Natural killer cell (primary cell): ENCODE data around the gene TMED6. TPM values are rescaled to one million over a fixed set of nuclear protein-coding genes. Genes with fewer than 3 reads are reported as not detected.

Source experiments
- ATAC-seq, 3 donors: fragments of 150-1000 bp in 2 of 3; fragments of 200-7000 bp in 1 of 3; cut with Tn5 transposase; 1 replicate in 1 of 3; 2 replicates in 2 of 3; pipeline ENCODE4 v1.10.0; 2021; ENCODE audit warnings: mild to moderate bottlenecking in 2 of 3, moderate library complexity in 2 of 3
- DNase-seq, 2 donors: peaks; one replicate each; pipeline versions ENCODE4 v3.0.0 to v3.0.0-alpha.2; 2013 to 2021; ENCODE audit warnings: mixed read lengths in 1 of 2
- H3K27ac ChIP-seq: one replicate; pipeline ENCODE4 v1.5.1; 2013; ENCODE audit warnings: mild to moderate bottlenecking, low read length
- H3K27me3 ChIP-seq: one replicate; pipeline ENCODE4 v1.6.1; 2013; ENCODE audit warnings: low read length; ENCODE audit not compliant: control insufficient read depth, insufficient read depth
- H3K36me3 ChIP-seq: one replicate; pipeline ENCODE4 v1.6.1; 2013; ENCODE audit warnings: low read length; ENCODE audit not compliant: control insufficient read depth, insufficient read depth
- H3K4me1 ChIP-seq: one replicate; pipeline ENCODE4 v1.6.1; 2013; ENCODE audit warnings: low read length; ENCODE audit not compliant: control insufficient read depth, insufficient read depth
- H3K4me3 ChIP-seq: one replicate; pipeline ENCODE4 v1.5.1; 2013; ENCODE audit warnings: low read length
- H3K9me3 ChIP-seq: one replicate; pipeline ENCODE4 v1.6.1; 2013; ENCODE audit warnings: low read length; ENCODE audit not compliant: control insufficient read depth, insufficient read depth
- H3K27ac Mint-ChIP-seq, 2 donors: one replicate each; pipeline ENCODE4 v1.8.0; 2022; ENCODE audit warnings: mild to moderate bottlenecking in 2 of 2, mixed read lengths in 2 of 2, moderate library complexity in 1 of 2
- H3K27me3 Mint-ChIP-seq, 2 donors: one replicate each; pipeline ENCODE4 v1.8.0; 2022; ENCODE audit warnings: low read depth in 2 of 2, mixed read lengths in 2 of 2
- H3K36me3 Mint-ChIP-seq: one replicate; pipeline ENCODE4 v1.8.0; 2022; ENCODE audit warnings: mixed read lengths
- H3K4me1 Mint-ChIP-seq, 2 donors: one replicate each; pipeline ENCODE4 v1.8.0; 2022; ENCODE audit warnings: mixed read lengths in 2 of 2
- H3K4me3 Mint-ChIP-seq: one replicate; pipeline ENCODE4 v1.8.0; 2022; ENCODE audit warnings: mild to moderate bottlenecking, moderate library complexity, mixed read lengths
- H3K9me3 Mint-ChIP-seq, 2 donors: one replicate each; pipeline ENCODE4 v1.8.0; 2022; ENCODE audit warnings: mixed read lengths in 2 of 2
- CTCF ChIP-seq: fragments of 200-600 bp; IDR thresholded peaks from one replicate; pipeline ENCODE4 v1.8.0; 2022; ENCODE audit warnings: antibody characterized with exemption
- WGBS: methylation state at CpG from one replicate; pipeline ENCODE4 v1.1.7; 2013; ENCODE audit warnings: missing lambda C conversion rate; ENCODE audit not compliant: insufficient coverage; 5-methylcytosine and 5-hydroxymethylcytosine counted together
- intact Hi-C: fragments of 100-400 bp; cut with micrococcal nuclease; formaldehyde crosslinking; loops from one replicate; pipeline ENCODE4 v1.14.2; 2022
- total RNA-seq, 4 donors: library from RNA; stranded (reverse); fragments of 120-200 nt in 1 of 4; gene quantifications; one replicate each; pipeline versions ENCODE4 v1.2.3 to v1.2.4, GENCODE V29; 2013 to 2022

Gene TMED6
- total RNA-seq, 3 donors from 2014 or later (not counting 1 experiment from before 2014, with no cell fraction given): 1.4 to 1.8 (median 1.6) TPM

- WGBS: 96% methylated on average over 7 of the region's 7 CpGs
- no peaks in the 10 kb centered on the region for H3K4me1 ChIP-seq
- no peak for TF ChIP-seq CTCF
- Mint-ChIP-seq H3K4me1 (peaks cover 7 to 21% of the 10 kb centered on the region in 2 donors), H3K4me3 (no peak overlapping the region), H3K36me3 (peaks cover 6% of the 10 kb centered on the region), H3K9me3 (no peaks in the 10 kb centered on the region), H3K27ac (no peak overlapping the region), H3K27me3 (no peaks in the 10 kb centered on the region)
- no peaks in the 10 kb centered on the region for H3K9me3 ChIP-seq
- H3K4me3 ChIP-seq: no peak overlapping the region
- no peak for ATAC-seq
- H3K27me3 ChIP-seq: no peaks in the 10 kb centered on the region
- H3K27ac ChIP-seq: no peak overlapping the region
- H3K36me3 ChIP-seq: peaks cover 67% of the 10 kb centered on the region
- DNase-seq: no peak
- intact Hi-C loops: loop anchor here (10.0 kb wide), 1 partner anchor 132 kb away; no protein-coding TSS in a partner anchor
Measured at GRCh38 chr16:69322343-69322742, 29.2 kb downstream of the TMED6 start.

- no peak overlapping the region for H3K4me3 Mint-ChIP-seq
- intact Hi-C loops: loop anchor here (10.0 kb wide), 1 partner anchor 134 kb away; no protein-coding TSS in a partner anchor
- peaks cover 6% of the 10 kb centered on the region for H3K36me3 Mint-ChIP-seq
Measured at GRCh38 chr16:69321080-69321479, 30.5 kb downstream of the TMED6 start.

GRCh38 chr16:69320740-69321073 is 30.9 kb downstream of the TMED6 start:
- Mint-ChIP-seq H3K27me3 (no peaks in the 10 kb centered on the region), H3K4me3 (no peak overlapping the region), H3K27ac (no peak overlapping the region), H3K9me3 (no peaks in the 10 kb centered on the region), H3K36me3 (peaks cover 6% of the 10 kb centered on the region), H3K4me1 (peaks cover under 1 to 12% of the 10 kb centered on the region in 2 donors)
- TF ChIP-seq CTCF: no peak
- DNase-seq (no peak), ATAC-seq (no peak)
- 96% methylated on average over 13 of the region's 13 CpGs for WGBS
- Histone ChIP-seq H3K9me3 (no peaks in the 10 kb centered on the region), H3K27me3 (no peaks in the 10 kb centered on the region), H3K36me3 (peaks cover 83% of the 10 kb centered on the region), H3K4me3 (no peak overlapping the region), H3K4me1 (no peaks in the 10 kb centered on the region), H3K27ac (no peak overlapping the region)
- intact Hi-C loops: loop anchor here (10.0 kb wide), 1 partner anchor 134 kb away; no protein-coding TSS in a partner anchor

More at GRCh38 chr16:69321080-69321479, 30.5 kb downstream of the TMED6 start:
- Histone ChIP-seq H3K36me3 (peaks cover 79% of the 10 kb centered on the region), H3K4me3 (no peak overlapping the region), H3K27me3 (no peaks in the 10 kb centered on the region), H3K27ac (no peak overlapping the region), H3K9me3 (no peaks in the 10 kb centered on the region), H3K4me1 (no peaks in the 10 kb centered on the region)
- H3K27ac Mint-ChIP-seq: peak overlapping the region in 1 of 2 donors; percentile 38
- H3K9me3 Mint-ChIP-seq: no peaks in the 10 kb centered on the region
- ATAC-seq (no peak), DNase-seq (no peak)
- 97% methylated on average over 22 of the region's 22 CpGs for WGBS
- H3K27me3 Mint-ChIP-seq: no peaks in the 10 kb centered on the region
- peaks cover 5 to 16% of the 10 kb centered on the region in 2 donors for H3K4me1 Mint-ChIP-seq
- TF ChIP-seq CTCF: no peak
